ENCODE data around the gene BDKRB2.

BDKRB2 gene

DNA sequence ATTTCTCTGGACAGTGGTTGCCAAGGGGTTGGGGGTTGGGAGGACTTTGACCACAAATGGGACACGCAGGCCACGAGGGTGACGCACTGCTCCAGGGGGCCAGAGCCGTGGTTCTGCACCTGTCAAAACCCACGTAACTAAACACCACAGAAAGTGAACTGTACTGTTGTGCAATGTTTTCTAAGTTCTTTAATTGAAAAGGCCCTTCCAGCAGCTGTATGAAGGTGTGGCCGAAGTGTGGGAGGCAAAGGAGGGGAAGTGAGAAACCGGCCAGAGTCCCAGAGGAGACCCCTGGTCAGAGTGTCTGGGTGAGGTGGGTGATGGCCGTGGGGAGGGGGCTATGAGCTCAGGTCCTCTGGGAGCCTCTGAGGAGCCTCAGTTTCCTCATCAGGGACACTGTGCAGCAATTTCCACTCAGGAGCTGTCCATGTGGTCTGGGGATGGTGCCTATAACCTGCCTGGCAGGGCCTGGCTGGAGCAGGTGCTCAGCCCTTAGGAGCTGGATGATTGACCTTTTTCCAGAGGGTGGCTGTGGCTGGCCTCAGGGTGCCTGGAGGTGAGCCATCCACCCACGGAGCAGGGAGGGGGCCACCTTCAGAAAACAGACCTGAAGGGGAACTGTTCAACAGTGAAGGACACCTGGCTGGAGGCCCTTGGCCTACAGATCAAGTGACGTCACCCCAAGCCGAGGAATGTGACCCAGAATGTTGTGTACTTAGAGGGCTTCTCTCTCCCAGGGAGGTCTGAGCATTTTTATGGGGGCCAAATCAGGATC lies 9.8 kb upstream of the BDKRB2 start:
- no peak overlapping the region for H3K27ac ChIP-seq
- TF ChIP-seq, protein P1, sequence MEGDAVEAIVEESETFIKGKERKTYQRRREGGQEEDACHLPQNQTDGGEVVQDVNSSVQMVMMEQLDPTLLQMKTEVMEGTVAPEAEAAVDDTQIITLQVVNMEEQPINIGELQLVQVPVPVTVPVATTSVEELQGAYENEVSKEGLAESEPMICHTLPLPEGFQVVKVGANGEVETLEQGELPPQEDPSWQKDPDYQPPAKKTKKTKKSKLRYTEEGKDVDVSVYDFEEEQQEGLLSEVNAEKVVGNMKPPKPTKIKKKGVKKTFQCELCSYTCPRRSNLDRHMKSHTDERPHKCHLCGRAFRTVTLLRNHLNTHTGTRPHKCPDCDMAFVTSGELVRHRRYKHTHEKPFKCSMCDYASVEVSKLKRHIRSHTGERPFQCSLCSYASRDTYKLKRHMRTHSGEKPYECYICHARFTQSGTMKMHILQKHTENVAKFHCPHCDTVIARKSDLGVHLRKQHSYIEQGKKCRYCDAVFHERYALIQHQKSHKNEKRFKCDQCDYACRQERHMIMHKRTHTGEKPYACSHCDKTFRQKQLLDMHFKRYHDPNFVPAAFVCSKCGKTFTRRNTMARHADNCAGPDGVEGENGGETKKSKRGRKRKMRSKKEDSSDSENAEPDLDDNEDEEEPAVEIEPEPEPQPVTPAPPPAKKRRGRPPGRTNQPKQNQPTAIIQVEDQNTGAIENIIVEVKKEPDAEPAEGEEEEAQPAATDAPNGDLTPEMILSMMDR (conservative IDR thresholded peaks at IDR 0.05): no peak
- TF ChIP-seq ZFX (IDR thresholded peaks at IDR 0.05): no peak

DNA sequence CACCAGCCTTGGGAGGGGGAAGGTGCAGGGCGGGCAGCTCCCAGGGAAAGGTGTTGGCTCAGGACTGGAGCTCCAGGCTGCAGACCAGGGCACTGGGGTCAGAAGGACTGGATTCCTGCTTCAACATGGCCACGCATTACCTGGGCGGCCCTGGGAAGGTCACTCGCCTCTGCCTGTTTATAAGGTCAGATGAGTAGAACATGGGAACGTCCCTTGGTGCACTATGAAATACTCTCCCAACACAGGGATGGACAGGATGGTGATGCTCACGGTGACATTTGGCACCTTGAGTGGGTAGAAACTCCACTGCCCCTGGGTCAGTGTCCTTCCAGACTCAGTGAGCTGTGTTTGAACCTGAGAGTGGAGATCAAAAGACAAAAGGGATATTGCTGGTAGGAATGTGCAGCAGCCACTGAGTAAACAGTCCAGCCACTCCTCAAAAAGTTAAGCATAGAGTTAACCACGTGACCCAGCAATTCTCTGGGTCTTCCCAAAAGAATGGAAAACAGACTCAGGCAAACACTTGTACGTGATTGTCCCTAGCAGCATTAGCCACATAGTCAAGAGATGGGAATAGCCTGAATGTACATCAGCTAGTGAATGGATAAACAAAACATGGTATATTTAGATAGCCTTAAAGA lies 9.1 kb upstream of the BDKRB2 start:
- no peak for TF ChIP-seq ZFX (IDR thresholded peaks at IDR 0.05)
- TF ChIP-seq, protein P1 (conservative IDR thresholded peaks at IDR 0.05): no peak
- H3K27ac ChIP-seq: no peak overlapping the region

- TF ChIP-seq, protein P1 (conservative IDR thresholded peaks at IDR 0.05): no peak
- TF ChIP-seq ZFX (IDR thresholded peaks at IDR 0.05): no peak
- no peak overlapping the region for H3K27ac ChIP-seq
These were observed 7.3 kb upstream of the BDKRB2 start for GRCh38 chr14:96197163-96197852.

DNA sequence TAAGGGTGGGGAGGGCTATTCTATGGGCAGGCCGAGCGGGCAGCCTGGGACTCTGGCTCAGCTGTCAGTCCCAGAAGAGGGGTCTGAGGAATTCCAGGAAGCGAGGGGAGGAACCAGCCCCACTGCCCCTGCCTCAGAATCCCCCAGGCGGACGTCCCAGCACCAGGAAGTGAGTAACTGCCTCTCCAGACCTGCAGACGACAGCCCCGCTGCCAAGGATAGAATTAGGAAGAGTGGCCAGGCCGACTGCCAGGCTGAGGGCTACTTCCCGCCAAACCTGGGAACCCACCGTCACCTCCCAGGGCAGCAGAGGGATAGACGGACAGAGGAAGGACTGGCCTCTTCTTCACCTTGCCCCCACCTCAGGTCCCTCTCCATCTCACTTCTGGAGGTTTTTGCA lies 6.7 kb upstream of the BDKRB2 start:
- no peak overlapping the region for H3K27ac ChIP-seq

DNA sequence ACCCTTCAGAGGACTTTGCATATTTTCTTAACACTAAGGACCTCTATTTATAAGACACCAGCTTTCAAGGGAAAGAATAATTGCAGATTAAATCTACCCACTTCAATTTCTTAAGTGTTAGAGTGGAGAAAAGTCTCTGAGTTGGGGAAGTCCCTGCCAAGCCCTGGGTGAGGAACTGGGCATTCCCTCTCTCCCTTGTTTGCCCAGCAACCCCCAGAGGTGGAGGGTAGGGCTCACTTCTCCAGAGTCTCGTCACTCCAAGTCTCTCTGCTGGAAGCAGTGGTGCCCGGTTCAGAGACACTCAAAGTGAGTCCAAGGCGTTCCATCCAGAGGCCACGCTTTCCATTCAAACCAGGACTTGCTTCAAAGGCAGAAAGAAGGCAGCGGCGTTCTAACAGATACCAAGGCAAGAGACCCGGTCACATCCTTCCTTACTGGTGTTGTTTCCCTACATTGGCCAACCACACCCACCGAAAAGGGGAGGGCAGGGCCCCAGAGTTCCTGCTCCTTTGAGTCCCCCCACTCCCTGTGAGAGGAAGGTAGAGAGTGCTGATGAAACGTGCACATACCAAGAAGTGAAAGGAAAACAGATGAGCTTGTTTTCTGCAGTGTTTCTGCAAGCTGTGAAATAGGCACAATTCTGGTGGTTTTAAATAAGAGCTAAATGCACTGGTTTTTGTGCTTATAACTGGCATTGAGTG lies 6.1 kb upstream of the BDKRB2 start:
- TF ChIP-seq ZFX (IDR thresholded peaks at IDR 0.05): no peak
- TF ChIP-seq, protein P1 (conservative IDR thresholded peaks at IDR 0.05): no peak
- H3K27ac ChIP-seq: no peak overlapping the region

More for the DNA sequence above, 6.7 kb upstream of the BDKRB2 start:
- TF ChIP-seq, protein P1 (conservative IDR thresholded peaks at IDR 0.05): no peak
- no peak for TF ChIP-seq ZFX (IDR thresholded peaks at IDR 0.05)

DNA sequence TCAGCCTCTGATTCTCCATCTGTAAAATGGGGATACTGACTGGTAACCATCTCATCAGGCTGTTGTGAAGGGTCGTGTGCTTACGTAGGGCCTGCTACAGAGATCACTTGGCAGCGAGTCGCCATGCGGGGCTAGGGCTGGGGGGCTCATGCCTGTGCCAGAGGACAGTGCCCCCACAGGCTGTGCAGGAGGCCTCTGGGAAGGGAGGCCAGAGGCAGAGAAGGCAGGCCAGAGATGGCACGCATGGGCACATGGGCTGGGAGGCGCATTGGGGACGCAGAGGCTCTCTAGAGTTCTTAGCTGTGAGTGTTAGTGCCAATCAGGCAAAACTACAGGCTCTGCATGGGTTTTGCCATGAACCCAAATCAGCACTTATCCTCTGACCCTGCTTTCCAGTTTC lies 3.5 kb upstream of the BDKRB2 start:
- TF ChIP-seq, protein P1 (conservative IDR thresholded peaks at IDR 0.05): no peak
- no peak for TF ChIP-seq ZFX (IDR thresholded peaks at IDR 0.05)
- H3K27ac ChIP-seq: no peak overlapping the region

Data from C4-2B (cell line).